Posterior cingulate gyrus (tissue), 11 donors: ENCODE data around the gene DDX49.
"Not testable (repeated sequence)": the region's sequence is repeated elsewhere in the genome, so short reads cannot be mapped to it uniquely, and the experiment has no call there.

Source experiments
- DNase-seq, 10 donors: peaks; one replicate each; pipeline versions ENCODE4 v3.0.0 to v3.0.0-alpha.2; 2020 to 2021; ENCODE audit warnings: mixed read lengths in 3 of 10
- intact Hi-C: fragments of 100-400 bp; cut with DNase I; formaldehyde crosslinking; loops from one replicate; pipeline ENCODE4 v1.15.1; 2023

Gene DDX49

GRCh38 chr19:18908917-18909619, 10.4 kb upstream of the DDX49 start:
- DNase-seq = peak in 1 of 10 donors; percentile 84
- intact Hi-C loops = no loop called here

DNA sequence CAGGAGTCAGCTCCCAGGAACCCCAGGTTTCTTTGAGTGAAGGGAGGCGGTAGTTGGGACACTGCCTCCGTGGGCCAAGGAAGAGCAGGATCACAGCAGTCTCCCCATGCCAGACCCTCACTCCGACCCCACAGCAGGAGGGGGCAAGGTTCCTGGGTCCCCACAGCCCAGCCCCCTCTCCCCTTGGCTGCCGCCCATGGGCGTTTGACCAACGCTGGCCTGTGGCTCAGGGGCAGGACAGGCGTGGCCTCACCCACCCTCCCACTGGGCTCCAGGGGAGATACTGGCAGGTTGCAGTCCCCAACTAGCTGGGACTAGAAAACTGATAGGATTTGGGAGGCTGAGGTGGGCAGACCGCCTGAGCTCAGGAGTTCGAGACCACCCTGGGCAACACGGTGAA, 9.5 kb upstream of the DDX49 start:
- intact Hi-C loops = no loop called here
- peak in 1 of 10 donors; percentile 80 for DNase-seq

GRCh38 chr19:18910801-18911436, 8.6 kb upstream of the DDX49 start:
- peak in 1 of 10 donors; percentile 81 for DNase-seq

DNA sequence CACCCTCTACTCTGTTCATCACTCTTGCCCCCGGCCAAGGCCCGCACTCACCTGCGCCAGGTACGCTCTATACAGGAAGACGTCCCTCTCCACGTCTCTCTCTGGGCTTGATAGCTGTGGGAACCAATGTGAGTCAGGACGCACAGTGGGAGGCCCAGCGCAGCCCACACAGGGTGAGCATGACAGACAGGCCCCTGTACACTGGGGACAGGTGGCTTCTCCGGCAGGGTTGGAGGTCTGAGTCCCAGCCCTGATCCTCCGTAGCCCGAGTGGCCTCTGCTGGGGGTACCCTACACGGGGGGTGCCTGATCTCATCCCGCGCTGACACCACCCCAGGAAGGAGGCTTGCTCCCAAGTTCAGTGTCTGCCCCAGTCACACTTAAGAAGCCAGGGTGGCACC, 6.6 kb upstream of the DDX49 start:
- intact Hi-C loops = no loop called here
- DNase-seq = peak in 1 of 10 donors; percentile 67

More at GRCh38 chr19:18910801-18911436, 8.6 kb upstream of the DDX49 start:
- intact Hi-C loops = no loop called here

DNA sequence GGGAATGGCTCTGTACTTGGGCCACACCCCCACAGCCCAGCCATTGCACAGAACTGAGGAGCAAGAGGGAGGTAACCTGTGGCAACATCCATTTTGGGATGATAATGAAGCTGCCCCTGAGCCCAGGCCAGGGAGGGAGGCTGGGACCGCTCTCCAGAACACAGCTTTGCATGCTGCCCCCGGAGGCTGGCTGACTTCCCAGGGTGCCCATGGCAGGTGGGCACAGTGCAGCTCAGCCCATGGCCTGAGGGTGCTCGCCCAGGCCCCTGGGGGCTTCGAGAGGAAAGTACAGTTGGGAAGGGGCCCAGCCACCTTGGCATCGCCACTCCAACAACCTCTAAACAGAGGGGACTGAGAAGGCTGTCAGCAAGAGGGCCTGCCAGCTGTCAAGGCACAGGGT, 6.0 kb upstream of the DDX49 start:
- intact Hi-C loops = no loop called here
- DNase-seq = no peak

GRCh38 chr19:18915639-18916038, 3.9 kb upstream of the DDX49 start:
- intact Hi-C loops = loop anchor here (5.0 kb wide), 1 partner anchor 328 kb away; the partner anchor contains the start of gene REX1BD
- peak; percentile 59 to 96 (median 78) for DNase-seq

- DNase-seq = not testable (repeated sequence)
- intact Hi-C loops = loop anchor here (5.0 kb wide), 1 partner anchor 330 kb away; the partner anchor contains the start of gene REX1BD
These were observed 1.9 kb upstream of the DDX49 start for GRCh38 chr19:18917593-18917992.

DNA sequence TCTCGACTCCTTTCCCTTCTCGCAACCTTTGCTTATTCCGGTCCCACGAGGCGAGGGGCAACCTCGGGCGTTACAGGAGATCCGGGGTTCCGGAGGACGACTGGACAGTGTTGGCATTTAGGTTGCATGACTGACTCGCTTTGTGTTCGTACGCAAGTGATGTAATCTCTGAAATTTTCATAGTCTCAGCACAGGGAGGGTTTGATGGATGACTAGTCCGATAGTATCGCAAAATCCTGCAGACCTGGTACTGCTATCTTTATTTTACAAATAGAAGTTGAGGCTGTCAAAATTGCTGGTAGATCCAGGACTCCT, 342 bp downstream of the DDX49 start:
- no peak for DNase-seq
- intact Hi-C loops = loop anchor here (2.0 to 5.0 kb wide), 2 partner anchors 53 to 333 kb away; partner anchors contain the start of gene REX1BD

- no peak for DNase-seq
- intact Hi-C loops = no loop called here
These were observed 885 bp downstream of the DDX49 start for GRCh38 chr19:18920400-18920799.

GRCh38 chr19:18921593-18921992, 2.1 kb downstream of the DDX49 start:
- intact Hi-C loops = no loop called here
- DNase-seq = no peak

DNA sequence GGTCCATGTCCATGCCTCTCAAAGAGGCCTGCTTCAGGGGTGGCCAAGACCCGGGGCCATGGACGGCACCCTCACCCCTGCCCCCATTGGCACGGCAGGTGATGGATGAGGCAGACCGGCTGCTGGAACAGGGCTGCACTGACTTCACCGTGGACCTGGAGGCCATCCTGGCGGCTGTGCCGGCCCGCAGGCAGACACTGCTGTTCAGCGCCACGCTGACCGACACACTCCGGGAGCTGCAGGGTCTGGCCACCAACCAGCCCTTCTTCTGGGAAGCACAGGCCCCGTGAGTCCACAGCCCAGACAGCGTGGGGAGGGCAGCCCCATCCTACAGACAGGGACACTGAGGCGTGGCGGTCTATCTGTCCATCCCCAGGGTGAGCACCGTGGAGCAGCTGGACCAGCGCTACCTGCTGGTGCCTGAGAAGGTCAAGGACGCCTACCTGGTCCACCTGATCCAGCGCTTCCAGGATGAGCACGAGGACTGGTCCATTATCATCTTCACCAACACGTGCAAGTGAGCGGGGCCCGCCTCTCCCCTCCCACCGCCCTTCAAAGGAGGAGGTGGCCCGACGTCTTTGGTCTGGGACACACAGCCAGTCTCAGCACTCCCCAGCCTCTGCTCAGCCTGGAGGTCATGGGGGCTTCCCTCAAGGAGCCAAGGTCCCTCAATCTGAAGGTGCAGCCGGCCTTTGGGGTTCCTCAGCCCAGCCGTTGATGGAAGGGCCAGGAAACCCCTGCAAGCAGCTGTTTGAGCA, 2.9 kb downstream of the DDX49 start:
- intact Hi-C loops = no loop called here
- DNase-seq = no peak

DNA sequence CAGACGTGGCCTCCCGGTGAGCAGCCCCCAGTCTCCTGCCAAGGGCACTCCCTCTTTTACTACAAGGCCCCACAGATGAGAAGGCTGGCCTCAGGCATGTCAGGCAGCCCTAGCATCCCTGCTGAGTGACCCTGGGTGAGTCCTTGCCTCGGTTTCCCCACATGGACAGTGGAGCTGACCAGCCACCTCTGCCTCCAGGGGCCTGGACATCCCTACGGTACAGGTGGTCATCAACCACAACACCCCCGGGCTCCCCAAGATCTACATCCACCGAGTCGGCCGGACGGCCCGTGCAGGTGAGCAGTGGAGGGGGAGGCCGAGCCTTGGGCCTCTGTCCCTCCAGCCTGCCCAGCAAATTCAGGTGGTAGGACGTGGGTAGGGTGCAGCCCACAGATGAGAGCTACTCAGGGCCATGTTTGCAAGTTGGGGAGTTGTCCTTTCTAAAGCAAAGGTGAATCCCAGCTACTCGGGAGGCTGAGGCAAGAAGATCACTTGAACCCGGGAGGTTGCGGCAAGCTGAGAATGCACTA, 5.2 kb downstream of the DDX49 start:
- intact Hi-C loops = no loop called here
- no peak for DNase-seq

GRCh38 chr19:18928018-18928805, 8.7 kb downstream of the DDX49 start:
- intact Hi-C loops = no loop called here
- no peak for DNase-seq

GRCh38 chr19:18929311-18929710, 9.8 kb downstream of the DDX49 start:
- no peak for DNase-seq
- intact Hi-C loops = no loop called here

- intact Hi-C loops = no loop called here
- no peak for DNase-seq
These were observed 12.0 kb downstream of the DDX49 start for GRCh38 chr19:18931316-18932162.

- intact Hi-C loops = no loop called here
- DNase-seq = peak; percentile 41 to 94 (median 73)
These were observed 12.8 kb downstream of the DDX49 start for GRCh38 chr19:18932216-18932841.

DNA sequence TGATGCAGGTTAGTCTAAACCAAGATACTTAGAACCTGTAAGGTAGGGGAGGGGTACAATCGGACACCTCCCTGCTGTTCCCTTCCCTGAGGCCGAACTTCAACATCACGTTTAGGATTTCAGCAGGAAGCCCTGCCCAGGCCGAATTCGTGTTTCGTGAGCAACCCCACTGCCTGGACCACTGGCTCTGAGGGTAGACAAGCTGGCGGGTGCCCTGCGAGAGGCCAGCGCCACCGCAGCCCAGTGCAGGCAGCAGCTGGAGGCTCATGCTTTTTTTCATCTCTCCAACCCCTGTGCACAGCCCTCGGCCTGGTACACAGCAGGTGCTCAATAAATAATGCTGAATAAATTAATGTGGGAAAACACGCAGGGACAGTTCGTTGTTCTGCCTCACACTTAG, 13.8 kb downstream of the DDX49 start:
- intact Hi-C loops = no loop called here
- DNase-seq = no peak

GRCh38 chr19:18939163-18939562, 19.6 kb downstream of the DDX49 start:
- intact Hi-C loops = no loop called here
- DNase-seq = no peak
